Measurements from ENCODE around the gene PTPRJ.

Gene PTPRJ

GRCh38 chr11:48066881-48067800 is 86.8 kb downstream of the PTPRJ start:
- DNase-seq (ENCODE audit: low spot score) = no peak

DNA sequence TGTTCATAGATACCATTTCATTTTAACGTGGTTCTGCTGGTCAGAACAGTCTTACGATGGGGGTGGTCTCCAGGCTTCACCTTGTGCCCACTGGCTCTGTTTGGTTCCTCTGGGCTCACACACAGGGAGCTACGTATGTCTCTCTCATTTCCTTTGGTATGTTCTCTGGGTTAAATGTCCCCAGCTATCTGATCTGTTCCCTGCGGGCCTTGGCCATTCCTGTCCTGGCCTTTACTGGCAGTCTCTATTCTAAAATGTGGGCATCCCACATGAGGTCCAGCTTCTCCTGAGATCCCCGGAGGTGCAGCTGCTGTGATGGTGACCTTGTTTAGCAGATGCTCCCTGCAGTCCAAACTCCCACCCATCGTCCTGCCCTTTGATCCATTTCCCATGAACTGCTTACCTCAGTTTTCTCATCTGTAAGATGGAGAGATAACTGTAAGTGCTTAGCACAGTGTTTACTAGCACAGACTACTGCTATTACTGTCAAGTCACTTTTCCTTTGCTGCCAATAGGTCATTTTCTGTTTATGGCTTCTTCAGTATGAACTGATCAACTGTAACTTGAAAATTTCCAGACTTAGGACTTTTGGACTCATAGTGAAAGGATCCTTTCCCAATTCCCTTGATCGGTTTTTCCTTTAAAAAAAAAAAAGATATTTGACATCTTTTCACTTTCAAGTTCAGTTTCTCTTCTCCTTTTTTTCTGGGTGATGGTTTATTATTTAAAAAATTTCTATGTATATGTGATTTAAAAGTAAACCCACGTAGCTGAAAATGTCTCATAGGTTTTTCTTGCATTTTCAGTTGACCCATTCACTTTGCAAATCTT is 92.9 kb downstream of the PTPRJ start:
- no peak for DNase-seq (ENCODE audit: low spot score)

DNA sequence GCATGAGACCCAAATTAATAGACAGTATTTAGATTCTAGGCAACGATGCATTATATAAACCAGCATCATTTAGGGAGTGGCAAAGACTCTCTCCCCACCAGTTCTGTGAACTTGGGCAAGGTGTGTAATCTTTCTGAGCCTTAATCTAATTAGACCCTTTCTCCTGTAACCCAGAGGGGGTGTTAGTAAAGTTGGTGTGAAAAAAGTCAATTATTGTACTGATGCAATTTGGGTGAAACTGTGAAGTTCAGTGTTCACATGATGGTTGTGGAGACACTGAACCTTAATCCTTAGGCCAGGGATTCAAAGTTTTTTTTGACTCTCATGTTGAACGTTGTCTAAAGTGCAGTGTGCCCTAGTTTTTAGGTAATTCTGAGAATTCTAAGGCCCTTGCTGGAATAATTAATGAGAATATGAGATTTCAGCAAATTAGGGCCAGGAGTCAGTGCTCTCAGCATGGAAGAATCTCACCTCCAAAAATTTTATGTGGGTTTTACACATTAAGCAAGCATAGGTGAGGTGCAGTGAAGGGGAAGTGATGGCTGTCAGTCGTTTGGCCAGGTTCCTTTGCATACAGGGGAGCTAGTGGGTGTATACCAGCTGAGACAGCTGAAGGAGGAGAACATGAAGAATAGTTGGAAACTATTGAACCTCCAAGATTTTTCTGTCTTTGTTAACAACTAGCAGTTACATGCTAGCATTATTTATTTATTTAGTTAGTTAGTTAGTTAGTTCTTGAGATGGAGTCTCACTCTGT is 94.2 kb downstream of the PTPRJ start:
- no peak for DNase-seq (ENCODE audit: low spot score)

GRCh38 chr11:48075637-48076036 is 95.3 kb downstream of the PTPRJ start:
- DNase-seq (ENCODE audit: low spot score) = no peak

DNA sequence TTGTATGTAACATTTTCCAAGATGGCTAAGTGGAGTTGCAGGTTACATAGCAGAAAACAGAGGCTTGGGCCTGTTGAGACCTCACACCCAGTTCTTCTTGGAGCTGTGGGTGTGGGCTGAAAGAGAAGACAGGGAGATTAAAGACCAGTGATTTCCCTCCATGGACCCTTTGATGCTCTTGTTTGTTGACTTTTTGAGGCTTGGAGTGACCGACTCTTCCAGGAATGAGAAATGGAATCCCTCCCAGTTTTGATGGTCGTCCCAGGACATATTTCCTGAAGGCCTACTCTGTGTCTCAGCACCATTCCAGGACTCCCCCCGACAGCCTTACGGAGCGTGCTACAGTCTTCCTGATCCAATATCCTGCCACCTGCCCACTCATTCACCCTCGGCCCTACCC is 96.9 kb downstream of the PTPRJ start:
- DNase-seq (ENCODE audit: low spot score) = no peak

GRCh38 chr11:48078689-48079088 is 98.3 kb downstream of the PTPRJ start:
- no peak for DNase-seq (ENCODE audit: low spot score)

DNA sequence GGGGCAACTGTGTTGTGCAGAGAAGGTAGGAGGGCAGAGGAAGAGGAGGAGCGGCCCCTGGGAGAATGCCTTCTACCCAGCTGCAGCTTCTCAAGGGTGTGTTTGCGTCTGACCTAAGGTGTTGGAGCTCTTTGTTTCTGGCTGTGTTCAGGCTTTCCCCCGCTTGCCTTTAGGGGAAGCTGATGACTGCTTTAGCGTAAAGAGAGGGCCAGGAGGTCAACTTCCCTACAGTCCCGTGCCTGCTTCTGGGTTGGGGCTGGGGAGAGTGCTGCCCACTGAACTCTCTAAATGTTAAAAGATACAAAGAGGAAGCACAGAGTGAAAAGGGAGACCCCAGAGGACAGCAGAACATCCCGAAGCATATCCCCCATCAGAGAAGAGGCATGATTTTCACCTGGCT is 99.2 kb downstream of the PTPRJ start:
- no peak for DNase-seq (ENCODE audit: low spot score)

- no peak for DNase-seq (ENCODE audit: low spot score)
Measured at GRCh38 chr11:48080301-48080861, 100.0 kb downstream of the PTPRJ start.

GRCh38 chr11:48081151-48082010 is 101.0 kb downstream of the PTPRJ start:
- peak; percentile 67 for DNase-seq (ENCODE audit: low spot score)

DNA sequence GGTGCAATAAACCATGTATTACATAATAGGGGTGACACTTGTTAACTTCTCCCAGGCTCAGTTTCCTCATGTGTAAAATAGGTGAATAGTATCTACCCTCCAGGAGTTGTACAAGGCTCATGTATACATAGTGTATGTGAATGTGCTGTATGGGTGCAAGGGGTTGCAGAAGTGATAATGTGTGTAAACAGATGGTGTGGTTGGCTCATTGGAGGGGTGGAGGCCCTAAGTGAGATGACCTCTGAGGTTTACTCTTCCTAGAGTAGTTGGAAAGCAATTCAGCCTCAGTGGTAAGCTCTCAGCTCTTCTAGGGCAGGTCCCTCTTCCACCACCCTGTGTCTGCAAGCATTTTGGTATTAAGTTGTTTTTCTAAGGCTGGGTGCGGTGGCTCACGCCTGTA is 102.4 kb downstream of the PTPRJ start:
- DNase-seq (ENCODE audit: low spot score) = no peak

DNA sequence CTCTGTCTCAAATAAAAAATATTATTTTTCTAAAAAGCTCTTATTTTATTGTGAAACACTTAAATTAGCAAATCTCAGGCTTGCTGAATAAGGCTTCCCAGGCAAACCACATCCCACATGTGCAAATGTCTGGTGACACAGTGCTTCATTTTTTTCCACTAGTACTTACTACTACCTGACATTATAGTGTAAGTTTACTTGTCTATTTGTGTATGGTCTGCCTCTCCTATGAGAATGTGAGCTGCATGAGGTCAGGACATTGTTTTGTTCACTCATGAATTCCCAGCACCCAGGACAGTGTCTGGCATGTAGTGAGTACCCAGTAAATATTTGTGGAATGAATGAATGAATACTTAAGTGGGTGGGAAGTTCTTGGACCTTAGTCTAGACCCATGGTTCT is 103.1 kb downstream of the PTPRJ start:
- DNase-seq (ENCODE audit: low spot score) = no peak

DNA sequence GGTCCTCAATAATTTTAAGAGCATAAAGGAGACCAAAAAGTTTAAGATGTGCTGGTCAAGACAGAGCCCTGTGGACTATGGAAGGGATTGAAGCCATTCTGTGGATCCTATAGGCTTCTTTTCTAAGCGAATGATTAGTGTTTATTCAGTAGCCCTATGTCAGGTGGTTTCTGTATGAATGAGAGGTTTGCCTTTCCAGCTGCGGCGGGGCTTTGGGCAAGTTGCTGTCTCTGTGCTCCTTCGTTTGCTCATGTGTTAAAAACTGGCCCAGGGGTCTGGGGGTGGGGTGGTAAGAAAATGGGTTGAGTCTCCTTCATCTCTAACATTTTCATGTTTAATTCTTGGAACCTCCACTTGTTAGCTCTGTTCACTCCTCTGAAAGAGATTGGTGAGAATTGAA is 105.3 kb downstream of the PTPRJ start:
- DNase-seq (ENCODE audit: low spot score) = no peak

GRCh38 chr11:48087422-48087821 is 107.1 kb downstream of the PTPRJ start:
- no peak for DNase-seq (ENCODE audit: low spot score)

DNA sequence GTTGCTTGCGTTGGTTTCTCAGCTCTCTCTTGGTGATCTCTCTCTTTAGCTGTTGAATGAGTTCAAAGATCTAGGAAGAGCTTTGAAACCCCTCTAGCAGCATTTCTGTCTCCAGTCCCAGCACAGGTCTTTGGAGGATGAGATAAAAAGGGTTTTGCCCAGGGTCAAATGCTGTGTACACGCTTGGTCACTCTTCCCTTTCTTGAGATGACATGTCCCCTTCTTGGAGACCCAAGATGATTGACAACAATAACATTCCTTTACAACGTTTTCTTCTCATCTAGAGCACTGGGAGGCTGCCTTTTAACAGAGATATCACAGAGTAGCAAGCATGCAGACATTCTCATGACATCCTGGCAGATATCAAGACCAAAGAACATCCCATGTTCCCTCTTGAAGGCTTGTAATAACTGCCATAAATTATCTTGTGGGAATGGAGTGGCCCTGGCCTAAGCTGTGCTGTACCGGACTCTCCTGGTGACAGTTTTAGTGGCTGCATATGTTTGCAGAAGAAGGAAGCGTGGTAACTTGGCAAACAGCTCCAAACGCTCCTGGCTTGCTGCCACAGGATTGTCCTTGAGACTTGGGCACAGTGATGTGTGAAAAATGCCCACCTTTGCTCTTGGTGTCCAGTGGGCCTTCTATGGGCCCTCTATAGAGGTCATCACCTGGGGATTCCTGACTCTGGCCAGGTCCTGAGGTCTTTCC is 107.8 kb downstream of the PTPRJ start:
- no peak for DNase-seq (ENCODE audit: low spot score)

GRCh38 chr11:48088682-48089050 is 108.3 kb downstream of the PTPRJ start:
- DNase-seq (ENCODE audit: low spot score) = no peak

- no peak for DNase-seq (ENCODE audit: low spot score)
Measured at GRCh38 chr11:48090174-48090573, 109.8 kb downstream of the PTPRJ start.

- no peak for DNase-seq (ENCODE audit: low spot score)
Measured at GRCh38 chr11:48091426-48092102, 111.2 kb downstream of the PTPRJ start.

- DNase-seq (ENCODE audit: low spot score) = no peak
Measured at GRCh38 chr11:48093323-48093722, 113.0 kb downstream of the PTPRJ start.

DNA sequence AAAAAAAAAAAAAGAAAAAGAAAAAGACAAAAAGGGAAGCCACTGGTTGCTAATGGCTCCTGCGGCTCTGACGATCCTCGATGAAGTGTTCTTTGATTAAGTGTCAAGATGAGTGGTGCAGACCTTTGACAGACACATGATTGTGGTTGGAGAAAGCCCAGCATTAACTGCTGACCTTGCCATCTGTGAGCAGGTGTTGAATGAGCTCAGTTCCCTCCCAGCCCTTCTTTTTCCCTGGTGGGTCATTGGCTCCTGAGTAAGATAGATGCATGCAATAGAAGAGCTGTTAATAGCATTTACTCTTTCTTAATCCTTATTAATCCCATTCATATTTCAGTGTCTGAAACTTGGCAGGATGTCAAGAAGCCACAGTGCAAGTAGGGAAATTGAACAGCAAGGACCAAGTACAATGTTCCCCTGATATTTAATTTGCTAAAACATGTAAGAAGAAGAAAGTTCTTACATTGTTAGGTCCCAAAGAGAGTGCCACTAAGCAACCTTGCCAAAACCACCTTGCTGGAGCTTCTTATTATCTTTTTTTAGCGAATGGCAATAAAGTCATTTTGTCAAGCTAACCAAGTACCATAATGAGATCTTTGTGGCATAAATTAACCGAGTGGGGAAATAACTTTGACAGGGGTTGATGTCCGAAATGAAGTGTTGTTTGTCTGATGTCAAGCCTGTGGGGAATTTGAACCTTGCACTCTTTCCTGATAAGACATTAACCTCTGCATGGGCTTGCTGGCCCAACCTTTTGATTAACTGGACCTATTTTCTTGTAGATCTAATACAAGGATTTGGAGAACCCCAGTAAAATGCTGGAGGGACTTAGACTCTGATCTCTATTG is 113.7 kb downstream of the PTPRJ start:
- DNase-seq (ENCODE audit: low spot score) = no peak
